Smooth muscle cell (in vitro differentiated cells): ENCODE results near the gene SLC20A1. TPM values are rescaled to one million over a fixed set of nuclear protein-coding genes. Genes with fewer than 3 reads are reported as not detected.

Experiments used
- DNase-seq: peaks from one replicate; lab custom pipeline; 2025; ENCODE audit not compliant: unreplicated experiment; lab: John Stamatoyannopoulos, UW
- H2AFZ ChIP-seq: fragments of 200-600 bp; sonication (generic); 2 replicates; pipeline ENCODE4 v1.6.0; 2016; ENCODE audit warnings: antibody characterized with exemption, low read depth, mild to moderate bottlenecking
- H3F3A ChIP-seq: fragments of 200-600 bp; sonication (generic); 2 replicates; pipeline ENCODE4 v1.6.0; 2017; ENCODE audit warnings: antibody characterized with exemption, low read depth
- H3K27ac ChIP-seq: fragments of 200-600 bp; sonication (generic); 2 replicates; pipeline ENCODE4 v1.5.1; 2016; ENCODE audit warnings: low read depth, mild to moderate bottlenecking
- H3K27me3 ChIP-seq: fragments of 200-600 bp; sonication (generic); 2 replicates; pipeline ENCODE4 v1.6.1; 2016; ENCODE audit warnings: low read depth, mild to moderate bottlenecking
- H3K36me3 ChIP-seq: fragments of 200-600 bp; sonication (generic); 2 replicates; pipeline ENCODE4 v1.5.1; 2016; ENCODE audit warnings: low read depth
- H3K4me1 ChIP-seq: fragments of 200-600 bp; sonication (generic); 2 replicates; pipeline ENCODE4 v1.5.1; 2016; ENCODE audit warnings: low read depth
- H3K4me2 ChIP-seq: fragments of 200-600 bp; sonication (generic); 2 replicates; pipeline ENCODE4 v1.6.0; 2016; ENCODE audit warnings: mild to moderate bottlenecking
- H3K4me3 ChIP-seq: fragments of 200-600 bp; sonication (generic); 2 replicates; pipeline ENCODE4 v1.5.1; 2016; ENCODE audit warnings: mild to moderate bottlenecking
- H3K79me2 ChIP-seq: fragments of 200-600 bp; sonication (generic); 2 replicates; pipeline ENCODE4 v1.6.0; 2016; ENCODE audit warnings: low read depth, mild to moderate bottlenecking
- H3K9ac ChIP-seq: fragments of 200-600 bp; sonication (generic); 2 replicates; pipeline ENCODE4 v1.6.0; 2016; ENCODE audit warnings: low read depth
- H3K9me3 ChIP-seq: fragments of 200-600 bp; sonication (generic); replicated peaks from 2 replicates; pipeline ENCODE4 v1.5.1; 2016; ENCODE audit warnings: low read depth
- H4K20me1 ChIP-seq: fragments of 200-600 bp; sonication (generic); 2 replicates; pipeline ENCODE4 v1.6.0; 2016; ENCODE audit warnings: low read depth
- WGBS: methylation state at CpG from one replicate; pipeline ENCODE4 v1.1.7; 2016; ENCODE audit warnings: low lambda C conversion rate; 5-methylcytosine and 5-hydroxymethylcytosine counted together
- polyA plus RNA-seq: library from polyadenylated mRNA; unstranded; fragments of >200 nt; fragmentation: Nextera tagmentation; extraction: Ambion mirVana; gene quantifications from 2 replicates; pipeline ENCODE4 v1.2.1, GENCODE V29; 2016
- total RNA-seq: library from RNA; depleted of rRNA; stranded (reverse); fragments of >200 nt; gene quantifications from 2 replicates; pipeline ENCODE4 v1.2.3, GENCODE V29; 2014
- TF ChIP-seq, protein P1 (sequence below): fragments of 200-600 bp; sonication (generic); IDR thresholded peaks from 2 replicates; pipeline ENCODE4 v1.5.1; 2017; ENCODE audit warnings: borderline replicate concordance, mild to moderate bottlenecking, antibody characterized with exemption; ENCODE audit not compliant: insufficient read depth, poor library complexity, severe bottlenecking

The SLC20A1 gene
- total and polyA plus RNA-seq, 2 experiments from 2014 or later, result 93.4 to 106 TPM

DNA sequence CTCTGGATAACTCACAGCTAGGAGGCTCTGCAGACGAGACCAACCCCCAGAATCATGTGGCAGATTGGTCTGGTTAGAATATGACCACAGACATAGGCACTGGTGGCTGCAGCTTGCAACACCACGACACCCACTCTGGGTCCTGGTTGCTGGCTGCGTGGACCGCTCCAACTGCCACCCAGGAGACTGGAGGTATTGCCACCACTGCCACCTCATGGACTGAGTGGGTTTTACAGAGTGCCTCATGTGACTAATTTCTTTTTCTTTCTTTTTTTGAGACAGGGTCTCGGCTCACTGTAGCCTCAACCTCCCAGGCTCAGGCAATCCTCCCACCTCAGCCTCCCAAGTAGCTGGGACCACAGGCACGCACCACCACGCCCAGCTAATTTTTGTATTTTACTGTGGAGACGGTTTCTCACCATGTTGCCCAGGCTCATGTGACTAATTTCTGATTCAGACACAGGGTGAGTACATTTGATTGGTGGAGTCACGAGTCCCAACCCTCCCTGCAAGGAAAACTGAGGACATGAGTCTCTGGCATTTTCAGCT is 45.2 kb downstream of the SLC20A1 start:
- H3K9me3 ChIP-seq, result no peaks in the 10 kb centered on the region
- no peak overlapping the region for H3K4me2 ChIP-seq
- no peaks in the 10 kb centered on the region for H3K4me1 ChIP-seq
- no peak overlapping the region for H3K9ac ChIP-seq
- H2AFZ ChIP-seq, result no peak overlapping the region
- H4K20me1 ChIP-seq, result no peaks in the 10 kb centered on the region
- DNase-seq, result no peak
- no peak overlapping the region for H3K4me3 ChIP-seq
- no peak overlapping the region for H3K27ac ChIP-seq
- TF ChIP-seq, protein P1, sequence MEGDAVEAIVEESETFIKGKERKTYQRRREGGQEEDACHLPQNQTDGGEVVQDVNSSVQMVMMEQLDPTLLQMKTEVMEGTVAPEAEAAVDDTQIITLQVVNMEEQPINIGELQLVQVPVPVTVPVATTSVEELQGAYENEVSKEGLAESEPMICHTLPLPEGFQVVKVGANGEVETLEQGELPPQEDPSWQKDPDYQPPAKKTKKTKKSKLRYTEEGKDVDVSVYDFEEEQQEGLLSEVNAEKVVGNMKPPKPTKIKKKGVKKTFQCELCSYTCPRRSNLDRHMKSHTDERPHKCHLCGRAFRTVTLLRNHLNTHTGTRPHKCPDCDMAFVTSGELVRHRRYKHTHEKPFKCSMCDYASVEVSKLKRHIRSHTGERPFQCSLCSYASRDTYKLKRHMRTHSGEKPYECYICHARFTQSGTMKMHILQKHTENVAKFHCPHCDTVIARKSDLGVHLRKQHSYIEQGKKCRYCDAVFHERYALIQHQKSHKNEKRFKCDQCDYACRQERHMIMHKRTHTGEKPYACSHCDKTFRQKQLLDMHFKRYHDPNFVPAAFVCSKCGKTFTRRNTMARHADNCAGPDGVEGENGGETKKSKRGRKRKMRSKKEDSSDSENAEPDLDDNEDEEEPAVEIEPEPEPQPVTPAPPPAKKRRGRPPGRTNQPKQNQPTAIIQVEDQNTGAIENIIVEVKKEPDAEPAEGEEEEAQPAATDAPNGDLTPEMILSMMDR, result peak; percentile 44
- H3K79me2 ChIP-seq, result no peaks in the 10 kb centered on the region
- H3K27me3 ChIP-seq, result no peaks in the 10 kb centered on the region
- peaks cover 5% of the 10 kb centered on the region for H3F3A ChIP-seq
- no peaks in the 10 kb centered on the region for H3K36me3 ChIP-seq
- WGBS, result 61% methylated on average over 9 of the region's 9 CpGs

DNA sequence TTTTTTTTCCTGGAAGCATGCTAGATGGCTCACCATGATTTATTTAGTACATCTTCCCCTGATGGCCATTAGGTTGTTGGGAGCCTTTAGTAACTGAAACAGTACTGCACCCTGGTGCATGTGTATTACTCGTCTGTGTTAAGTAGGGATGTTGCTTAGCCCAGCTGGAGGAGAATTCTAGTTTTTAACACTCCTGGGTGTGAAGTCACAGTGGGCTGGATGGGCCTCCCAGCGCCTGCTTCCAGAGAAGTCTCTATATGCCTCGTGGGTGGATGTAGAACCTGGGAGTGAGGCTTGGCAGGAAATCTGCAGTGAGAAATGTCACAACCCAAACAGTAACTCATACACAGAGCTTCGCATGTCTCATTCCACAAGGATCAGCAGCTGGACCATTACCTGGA is 46.1 kb downstream of the SLC20A1 start:
- Histone ChIP-seq H3K27ac (peak overlapping the region; percentile 91), H3K4me3 (no peak overlapping the region), H3K4me2 (no peak overlapping the region), H2AFZ (no peak overlapping the region), H3F3A (peaks cover 5% of the 10 kb centered on the region), H3K27me3 (no peaks in the 10 kb centered on the region), H4K20me1 (no peaks in the 10 kb centered on the region), H3K9ac (peak overlapping the region; percentile 25), H3K4me1 (no peaks in the 10 kb centered on the region), H3K79me2 (no peaks in the 10 kb centered on the region), H3K9me3 (no peaks in the 10 kb centered on the region), H3K36me3 (no peaks in the 10 kb centered on the region)
- DNase-seq, result no peak
- 69% methylated on average over 4 of the region's 4 CpGs for WGBS
- TF ChIP-seq, protein P1, result no peak

DNA sequence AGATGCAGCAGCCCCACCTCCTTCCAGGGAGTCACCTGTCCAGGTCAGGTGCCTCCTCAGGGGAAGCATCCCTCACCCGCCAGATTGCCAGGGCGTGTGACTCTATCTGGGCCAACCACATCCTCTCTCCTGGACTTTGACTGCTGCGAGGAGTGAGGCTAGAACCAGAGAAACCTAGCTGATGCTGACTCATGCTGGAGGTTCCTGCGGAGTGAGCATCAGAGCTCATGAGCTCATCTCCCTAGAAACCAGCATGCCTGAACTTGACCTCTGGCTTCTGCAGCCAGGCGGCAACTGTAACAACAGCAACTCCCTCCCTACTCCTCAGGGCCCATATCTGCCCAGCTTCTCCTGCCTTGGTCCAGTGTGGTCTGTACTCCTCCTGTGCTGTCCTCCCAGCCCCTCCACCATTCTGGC is 46.8 kb downstream of the SLC20A1 start:
- H3K36me3 ChIP-seq, result no peaks in the 10 kb centered on the region
- no peaks in the 10 kb centered on the region for H3K9me3 ChIP-seq
- H3K4me3 ChIP-seq, result no peak overlapping the region
- H2AFZ ChIP-seq, result no peak overlapping the region
- whole genome bisulfite sequencing, result 4% methylated on average over 5 of the region's 5 CpGs
- H3K4me1 ChIP-seq, result no peaks in the 10 kb centered on the region
- H3K4me2 ChIP-seq, result peak overlapping the region; percentile 45
- H3F3A ChIP-seq, result peaks cover 5% of the 10 kb centered on the region
- DNase-seq, result no peak
- TF ChIP-seq, protein P1, result no peak
- peak overlapping the region; percentile 91 for H3K27ac ChIP-seq
- no peaks in the 10 kb centered on the region for H3K27me3 ChIP-seq
- peak overlapping the region; percentile 86 for H3K9ac ChIP-seq
- H4K20me1 ChIP-seq, result no peaks in the 10 kb centered on the region
- H3K79me2 ChIP-seq, result no peaks in the 10 kb centered on the region

DNA sequence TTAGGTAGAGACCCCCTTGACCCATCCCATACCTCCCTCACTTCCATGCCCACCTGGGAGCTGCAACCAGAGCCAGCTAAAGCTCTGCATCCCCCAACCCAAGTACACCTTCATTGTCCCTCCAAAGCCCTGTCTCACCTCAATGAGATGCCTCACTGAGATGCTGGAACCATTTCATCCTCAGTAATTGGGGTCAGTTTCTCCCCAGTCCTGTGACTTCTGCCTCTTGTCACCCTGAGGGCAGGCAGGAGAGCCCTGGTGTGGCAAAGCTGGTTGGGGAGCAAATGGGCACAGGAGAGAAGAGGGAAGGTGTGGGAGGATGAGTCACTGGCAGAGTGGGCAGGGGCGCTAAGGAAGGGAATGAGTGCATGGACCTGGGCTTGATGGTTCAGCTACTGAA is 47.2 kb downstream of the SLC20A1 start:
- 88% methylated on average over 1 of the region's 1 CpG for WGBS
- Histone ChIP-seq H3K27ac (peak overlapping the region; percentile 91), H3K9ac (peak overlapping the region; percentile 86), H3K4me3 (no peak overlapping the region), H4K20me1 (no peaks in the 10 kb centered on the region), H3K4me1 (no peaks in the 10 kb centered on the region), H2AFZ (no peak overlapping the region), H3K4me2 (peak overlapping the region; percentile 45), H3K36me3 (no peaks in the 10 kb centered on the region), H3K9me3 (no peaks in the 10 kb centered on the region), H3F3A (peaks cover 5% of the 10 kb centered on the region), H3K79me2 (no peaks in the 10 kb centered on the region), H3K27me3 (no peaks in the 10 kb centered on the region)
- TF ChIP-seq, protein P1, result no peak
- no peak for DNase-seq
